ENCODE measurements around the gene ABCB11. TPM values are rescaled to one million over a fixed set of nuclear protein-coding genes. Genes with fewer than 3 reads are reported as not detected.

ABCB11 gene
- total and polyA plus RNA-seq, 2 of the 4 experiments (the other 2 are of a cell fraction): not detected

GRCh38 chr2:168999668-169000213, 31.4 kb downstream of the ABCB11 start:
- CTCF ChIA-PET: interaction anchor here (1.3 kb wide), 1 partner anchor 16 kb away, joined by 3 read pairs; no protein-coding TSS in a partner anchor
- intact Hi-C loops (cut with micrococcal nuclease) (no loop called here), dilution Hi-C loops (cut with HindIII; ENCODE audit: low sequenced_read_pairs, unreplicated experiment) (no loop called here), in situ Hi-C loops (cut with MboI; ENCODE audit: low sequenced_read_pairs) (no loop called here)
- Histone ChIP-seq H3K9ac (ENCODE audit: low read depth, low read length) (no peak overlapping the region), H2BK20ac (ENCODE audit: low read depth, low read length) (no peak overlapping the region), H3K4ac (ENCODE audit: low read depth, low read length) (no peak overlapping the region), H3K9me1 (ENCODE audit: insufficient read depth, low read length) (no peaks in the 10 kb centered on the region), H4K8ac (ENCODE audit: low read depth in 2 of 2, low read length in 2 of 2) (no peak overlapping the region), H3K27ac (ENCODE audit: insufficient read depth, low read length) (no peak overlapping the region), H2AK9ac (replicated peaks; ENCODE audit: low read depth, low read length, poor library complexity) (no peak overlapping the region), H3K27me3 (ENCODE audit: control insufficient read depth, insufficient read depth, low read length) (no peaks in the 10 kb centered on the region), H3K9me3 (ENCODE audit: control insufficient read depth, insufficient read depth, low read length) (no peaks in the 10 kb centered on the region), H3K18ac (ENCODE audit: low read depth, low read length) (no peak overlapping the region), H3K56ac (ENCODE audit: extremely low read depth, insufficient read depth, low read length) (no peak overlapping the region), H2BK5ac (ENCODE audit: low read depth, low read length, poor library complexity, severe bottlenecking) (no peak overlapping the region), H3K14ac (replicated peaks; ENCODE audit: low read depth, low read length) (no peak overlapping the region), H3K4me3 (ENCODE audit: insufficient read depth, low read depth, low read length) (no peak overlapping the region), H3K36me3 (ENCODE audit: control insufficient read depth, insufficient read depth, low read length) (no peaks in the 10 kb centered on the region), H4K91ac (ENCODE audit: insufficient read depth, low read depth, low read length) (no peak overlapping the region), H2AFZ (replicated peaks; ENCODE audit: low read length, poor library complexity) (no peak overlapping the region), H4K5ac (ENCODE audit: low read depth, low read length) (no peak overlapping the region), H3K4me1 (ENCODE audit: control insufficient read depth, insufficient read depth, low read length) (no peaks in the 10 kb centered on the region), H3K23ac (ENCODE audit: low read depth, low read length) (no peak overlapping the region), H4K20me1 (ENCODE audit: insufficient read depth, low read length) (no peaks in the 10 kb centered on the region), H3K4me2 (ENCODE audit: low read depth, low read length) (no peak overlapping the region), H2BK120ac (ENCODE audit: low read depth, low read length) (no peak overlapping the region), H3K79me1 (ENCODE audit: low read depth in 1 of 2, low read length in 2 of 2) (no peaks in the 10 kb centered on the region), H2BK15ac (ENCODE audit: low read depth, low read length) (no peak overlapping the region), H2AK5ac (ENCODE audit: low read depth, low read length) (no peak overlapping the region)
- DNase-seq (no peak), ATAC-seq (ENCODE audit: low read depth) (0 out of 2 replicates have a peak, but pooled peaks have one; percentile 29)
- POLR2A ChIA-PET (ENCODE audit: unreplicated experiment): no interaction called here
- no TSS peak for BruUV-seq (replicated peaks)
- WGBS, 2 experiments (ENCODE audit: extremely low coverage in 2 of 2, insufficient read length in 1 of 2): no CpG with 5 or more reads among the region's 1 CpG
- TF ChIP-seq USF2 (IDR thresholded peaks at IDR 0.05; ENCODE audit: low read depth, low read length): no peak
- no peak for TF ChIP-seq ELK1 (IDR thresholded peaks at IDR 0.05; ENCODE audit: borderline replicate concordance, low read depth, low read length)
- no peak for TF ChIP-seq MAZ (IDR thresholded peaks at IDR 0.05; ENCODE audit: borderline replicate concordance, low read depth, low read length)
- TF ChIP-seq RFX5 (IDR thresholded peaks at IDR 0.05; ENCODE audit: low read depth, low read length): no peak
- TF ChIP-seq FOS (IDR thresholded peaks at IDR 0.05; ENCODE audit: low read depth, low read length): no peak
- TF ChIP-seq NFE2L2 (IDR thresholded peaks at IDR 0.05; ENCODE audit: low read depth, low read length): peak; percentile 83
- TF ChIP-seq BHLHE40 (IDR thresholded peaks at IDR 0.05; ENCODE audit: low read depth, low read length): no peak

Data from IMR-90 (cell line).